BJ (cell line): ENCODE measurements around the gene DDX18. TPM values are rescaled to one million over a fixed set of nuclear protein-coding genes. Genes with fewer than 3 reads are reported as not detected.
A peak's percentile ranks its signal among the peaks of the same experiment; 100 is the strongest.

ENCODE experiments used
- CTCF ChIA-PET: fragments of 350-600 bp; formaldehyde crosslinking; extraction: SDS; loops from one replicate; lab custom pipeline; 2021; ENCODE audit warnings: antibody characterized with exemption, inconsistent platforms; lab: Yijun Ruan, JAX
- POLR2A ChIA-PET: fragments of 300-600 bp; sonication (Branson Sonifier 250); formaldehyde crosslinking; extraction: SDS; loops from one replicate; lab custom pipeline; 2021; ENCODE audit warnings: antibody characterized with exemption; lab: Charles Lee
- DNase-seq: peaks from one replicate; pipeline ENCODE4 v3.0.0-alpha.2; 2011; ENCODE audit warnings: low read depth
- H3K27me3 ChIP-seq: 2 replicates; pipeline ENCODE4 v1.6.0; 2011; ENCODE audit warnings: low read length; ENCODE audit not compliant: control insufficient read depth, insufficient read depth
- H3K36me3 ChIP-seq: 2 replicates; pipeline ENCODE4 v1.5.1; 2011; ENCODE audit warnings: low read length; ENCODE audit not compliant: control insufficient read depth, insufficient read depth
- H3K4me3 ChIP-seq: 2 replicates; pipeline ENCODE4 v1.5.1; 2011; ENCODE audit warnings: low read depth, mild to moderate bottlenecking, control low read depth, low read length
- CTCF ChIP-seq: IDR thresholded peaks from 2 replicates; pipeline ENCODE4 v1.5.1; 2011; ENCODE audit warnings: low read depth, mild to moderate bottlenecking, control low read depth, inconsistent platforms, low read length, moderate library complexity; ENCODE audit not compliant: insufficient read depth
- polyA plus RNA-seq: library from polyadenylated mRNA; depleted of rRNA; stranded (reverse); fragments of >200 nt; gene quantifications from 2 replicates; pipeline ENCODE4 v1.2.3, GENCODE V29; 2011

DDX18 gene
- polyA plus RNA-seq, 1 experiment, result 30.9 TPM

GRCh38 chr2:117858892-117859531 is 44.5 kb downstream of the DDX18 start:
- ChIA-PET CTCF (no interaction called here), POLR2A (no interaction called here)
- Histone ChIP-seq H3K4me3 (no peak overlapping the region), H3K27me3 (0 out of 2 replicates have a peak, but pooled peaks cover 1% of the 10 kb centered on the region), H3K36me3 (no peaks in the 10 kb centered on the region)
- DNase-seq, result no peak
- TF ChIP-seq CTCF, result no peak

GRCh38 chr2:117859532-117859911 is 45.0 kb downstream of the DDX18 start:
- 0 out of 2 replicates have a peak, but pooled peaks cover 1% of the 10 kb centered on the region for H3K27me3 ChIP-seq
- H3K4me3 ChIP-seq, result no peak overlapping the region; the same call in 1 of the 2 replicates
- TF ChIP-seq CTCF, result no peak
- H3K36me3 ChIP-seq, result no peaks in the 10 kb centered on the region
- CTCF ChIA-PET, result interaction anchor here (1.3 kb wide), 1 partner anchor 144 kb away, joined by 3 read pairs; no protein-coding TSS in a partner anchor
- DNase-seq, result no peak
- POLR2A ChIA-PET, result no interaction called here

GRCh38 chr2:117859924-117860647 is 45.6 kb downstream of the DDX18 start:
- H3K36me3 ChIP-seq, result no peaks in the 10 kb centered on the region
- H3K4me3 ChIP-seq, result peak overlapping the region; percentile 20
- no peak for DNase-seq
- POLR2A ChIA-PET, result no interaction called here
- 0 out of 2 replicates have a peak, but pooled peaks cover 1% of the 10 kb centered on the region for H3K27me3 ChIP-seq
- CTCF ChIA-PET, result interaction anchor here (1.3 kb wide), 1 partner anchor 143 kb away, joined by 3 read pairs; no protein-coding TSS in a partner anchor
- TF ChIP-seq CTCF, result no peak

GRCh38 chr2:117862459-117862858 is 48.0 kb downstream of the DDX18 start:
- no peak for TF ChIP-seq CTCF
- Histone ChIP-seq H3K36me3 (no peaks in the 10 kb centered on the region), H3K27me3 (0 out of 2 replicates have a peak, but pooled peaks cover 1% of the 10 kb centered on the region), H3K4me3 (no peak overlapping the region)
- DNase-seq, result no peak
- ChIA-PET CTCF (no interaction called here), POLR2A (interaction anchor here (0.6 kb wide), 1 partner anchor 19 kb away, joined by 3 read pairs; no protein-coding TSS in a partner anchor)

GRCh38 chr2:117875786-117876185 is 61.3 kb downstream of the DDX18 start:
- H3K36me3 ChIP-seq, result no peaks in the 10 kb centered on the region
- DNase-seq, result no peak
- TF ChIP-seq CTCF, result no peak
- CTCF ChIA-PET, result no interaction called here
- POLR2A ChIA-PET, result no interaction called here
- no peak overlapping the region for H3K4me3 ChIP-seq
- peaks cover 2% of the 10 kb centered on the region; the same call in 1 of the 2 replicates for H3K27me3 ChIP-seq
